ENCODE results near the gene KCNAB2. TPM values are rescaled to one million over a fixed set of nuclear protein-coding genes. Genes with fewer than 3 reads are reported as not detected.
A peak's percentile ranks its signal among the peaks of the same experiment; 100 is the strongest.

Gene KCNAB2
- polyA plus RNA-seq, 3 donors = 11.5 to 178 (median 22.7) TPM

DNA sequence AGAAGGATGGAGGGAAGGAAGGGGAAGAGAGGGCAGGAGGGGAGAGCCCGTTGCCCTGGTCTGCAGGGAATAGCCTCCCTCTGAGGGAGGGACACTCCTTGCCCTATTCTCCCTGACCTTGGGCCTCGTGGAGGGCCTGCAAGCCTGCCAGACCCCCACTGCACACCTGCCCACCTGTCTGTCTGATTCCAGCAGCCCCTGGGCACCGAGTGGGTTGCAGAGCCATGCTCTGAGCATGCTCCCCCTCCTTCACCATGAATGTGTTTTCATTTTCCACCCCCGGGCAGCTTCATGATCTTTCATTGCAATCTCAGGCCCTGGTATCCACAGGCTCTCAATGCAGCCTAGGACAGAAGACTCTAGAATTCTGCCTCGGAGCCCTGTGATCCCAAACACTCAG lies 48.4 kb upstream of the KCNAB2 start:
- intact Hi-C loops (cut with micrococcal nuclease) = loop anchor here in 1 of 2 donors (10.0 kb wide), 1 partner anchor 397 kb away; the partner anchor contains the start of gene ACOT7
- H3K4me2 ChIP-seq (replicated peaks; ENCODE audit: extremely low read depth, low read length, poor library complexity, severe bottlenecking) = no peak overlapping the region
- peaks cover 0 to 2% (median 0%) of the 10 kb centered on the region in 7 donors for H3K9me3 Mint-ChIP-seq
- peaks cover 24 to 28% of the 10 kb centered on the region in 2 donors for H3K4me1 ChIP-seq (ENCODE audit: control insufficient read depth in 1 of 2, insufficient read depth in 2 of 2, low read length in 2 of 2)
- H3K36me3 ChIP-seq (replicated peaks in 1 of 2; ENCODE audit: control insufficient read depth in 1 of 2, insufficient read depth in 2 of 2, low read length in 2 of 2) = peaks cover 14 to 40% of the 10 kb centered on the region in 2 donors
- DNase-seq = no peak
- TF ChIP-seq, protein P1, sequence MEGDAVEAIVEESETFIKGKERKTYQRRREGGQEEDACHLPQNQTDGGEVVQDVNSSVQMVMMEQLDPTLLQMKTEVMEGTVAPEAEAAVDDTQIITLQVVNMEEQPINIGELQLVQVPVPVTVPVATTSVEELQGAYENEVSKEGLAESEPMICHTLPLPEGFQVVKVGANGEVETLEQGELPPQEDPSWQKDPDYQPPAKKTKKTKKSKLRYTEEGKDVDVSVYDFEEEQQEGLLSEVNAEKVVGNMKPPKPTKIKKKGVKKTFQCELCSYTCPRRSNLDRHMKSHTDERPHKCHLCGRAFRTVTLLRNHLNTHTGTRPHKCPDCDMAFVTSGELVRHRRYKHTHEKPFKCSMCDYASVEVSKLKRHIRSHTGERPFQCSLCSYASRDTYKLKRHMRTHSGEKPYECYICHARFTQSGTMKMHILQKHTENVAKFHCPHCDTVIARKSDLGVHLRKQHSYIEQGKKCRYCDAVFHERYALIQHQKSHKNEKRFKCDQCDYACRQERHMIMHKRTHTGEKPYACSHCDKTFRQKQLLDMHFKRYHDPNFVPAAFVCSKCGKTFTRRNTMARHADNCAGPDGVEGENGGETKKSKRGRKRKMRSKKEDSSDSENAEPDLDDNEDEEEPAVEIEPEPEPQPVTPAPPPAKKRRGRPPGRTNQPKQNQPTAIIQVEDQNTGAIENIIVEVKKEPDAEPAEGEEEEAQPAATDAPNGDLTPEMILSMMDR (IDR thresholded peaks at IDR 0.05) = no peak
- H3K27ac ChIP-seq (ENCODE audit: low read depth in 1 of 2, low read length in 2 of 2) = no peak overlapping the region
- H4K20me1 ChIP-seq (ENCODE audit: insufficient read depth, low read length) = peaks cover 94% of the 10 kb centered on the region
- peaks cover 1 to 6% (median 1%) of the 10 kb centered on the region in 3 donors for H3K27me3 Mint-ChIP-seq (ENCODE audit: low read depth in 3 of 3)
- H3K27me3 ChIP-seq (ENCODE audit: control insufficient read depth in 2 of 2, insufficient read depth in 2 of 2, low read length in 2 of 2) = no peaks in the 10 kb centered on the region
- no peaks in the 10 kb centered on the region for H3K9me3 ChIP-seq (replicated peaks in 1 of 2; ENCODE audit: control insufficient read depth in 1 of 2, insufficient read depth in 1 of 2, low read length in 2 of 2)
- H3K36me3 Mint-ChIP-seq = peaks cover 17 to 50% of the 10 kb centered on the region in 2 donors
- no peak overlapping the region for H2AFZ ChIP-seq (ENCODE audit: insufficient read depth, low read depth, low read length, poor library complexity, severe bottlenecking)
- no peak overlapping the region for H3K4me3 ChIP-seq (replicated peaks in 1 of 3; ENCODE audit: low read depth in 2 of 3, low read length in 3 of 3)
- H3K4me3 Mint-ChIP-seq = no peak overlapping the region
- WGBS (ENCODE audit: insufficient coverage) = 93% methylated on average over 3 of the region's 5 CpGs
- H3K9ac ChIP-seq (ENCODE audit: insufficient read depth, low read length, poor library complexity, severe bottlenecking) = no peak overlapping the region
- peaks cover 40% of the 10 kb centered on the region for H3K79me2 ChIP-seq (ENCODE audit: insufficient read depth, low read length)
- H3K27ac Mint-ChIP-seq = no peak overlapping the region
- H3K4me1 Mint-ChIP-seq = peaks cover 26% of the 10 kb centered on the region

DNA sequence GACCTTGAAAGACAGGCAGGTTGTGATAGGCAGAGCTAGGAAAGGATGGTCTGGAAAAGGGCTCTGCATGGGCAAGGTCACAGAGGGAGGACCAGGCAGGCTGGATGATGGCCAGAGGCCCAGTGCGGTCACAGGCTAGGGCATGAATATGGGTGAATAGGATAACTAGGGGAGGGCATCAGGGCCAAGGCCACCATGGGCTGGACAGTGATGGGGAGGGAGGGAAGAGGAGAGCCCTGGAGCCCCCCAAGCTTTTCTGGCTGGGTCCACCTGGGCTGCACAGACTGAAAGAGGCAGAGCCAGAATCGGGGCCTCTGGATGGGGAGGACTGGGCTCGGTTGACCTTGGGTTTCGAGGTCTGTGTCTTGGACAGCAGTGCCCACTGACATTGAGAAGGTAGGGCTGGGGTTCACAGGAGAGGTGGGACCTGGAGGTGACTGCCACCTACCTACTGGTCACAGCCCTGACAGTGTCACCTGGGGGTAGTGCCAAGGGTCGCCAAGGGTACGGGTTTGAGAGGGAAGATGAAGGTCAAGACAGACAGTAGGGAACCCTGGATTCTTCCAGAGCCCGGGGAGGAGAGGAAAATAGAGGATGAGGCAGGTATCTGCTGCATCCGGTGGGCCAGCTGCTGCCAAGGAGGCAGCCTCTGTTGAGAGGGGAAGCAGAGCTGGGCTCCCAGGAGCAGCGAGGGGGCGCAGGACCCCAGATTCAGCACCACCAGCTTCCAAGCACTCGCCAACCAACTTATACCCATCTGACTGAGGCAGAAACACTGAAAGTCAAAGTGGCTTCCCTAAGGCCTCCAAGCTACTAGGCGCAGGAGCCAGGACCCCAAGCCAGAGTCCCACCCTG lies 47.4 kb upstream of the KCNAB2 start:
- Histone ChIP-seq H3K4me1 (ENCODE audit: control insufficient read depth in 1 of 2, insufficient read depth in 2 of 2, low read length in 2 of 2) (peaks cover 22 to 23% of the 10 kb centered on the region in 2 donors), H4K20me1 (ENCODE audit: insufficient read depth, low read length) (peaks cover 99% of the 10 kb centered on the region), H2AFZ (ENCODE audit: insufficient read depth, low read depth, low read length, poor library complexity, severe bottlenecking) (no peak overlapping the region), H3K4me2 (replicated peaks; ENCODE audit: extremely low read depth, low read length, poor library complexity, severe bottlenecking) (no peak overlapping the region), H3K27ac (ENCODE audit: low read depth in 1 of 2, low read length in 2 of 2) (no peak overlapping the region), H3K36me3 (replicated peaks in 1 of 2; ENCODE audit: control insufficient read depth in 1 of 2, insufficient read depth in 2 of 2, low read length in 2 of 2) (peaks cover 14 to 44% of the 10 kb centered on the region in 2 donors), H3K4me3 (replicated peaks in 1 of 3; ENCODE audit: low read depth in 2 of 3, low read length in 3 of 3) (no peak overlapping the region), H3K9ac (ENCODE audit: insufficient read depth, low read length, poor library complexity, severe bottlenecking) (no peak overlapping the region), H3K79me2 (ENCODE audit: insufficient read depth, low read length) (peaks cover 37% of the 10 kb centered on the region), H3K27me3 (ENCODE audit: control insufficient read depth in 2 of 2, insufficient read depth in 2 of 2, low read length in 2 of 2) (no peaks in the 10 kb centered on the region), H3K9me3 (replicated peaks in 1 of 2; ENCODE audit: control insufficient read depth in 1 of 2, insufficient read depth in 1 of 2, low read length in 2 of 2) (no peaks in the 10 kb centered on the region)
- H3K4me3 Mint-ChIP-seq = no peak overlapping the region
- H3K27ac Mint-ChIP-seq = peak overlapping the region in 3 of 7 donors; percentile 36 to 82 (median 64)
- no peak for DNase-seq
- H3K27me3 Mint-ChIP-seq (ENCODE audit: low read depth in 3 of 3) = peaks cover 0 to 6% (median 1%) of the 10 kb centered on the region in 3 donors
- intact Hi-C loops (cut with micrococcal nuclease) = loop anchor here in 1 of 2 donors (10.0 kb wide), 1 partner anchor 397 kb away; the partner anchor contains the start of gene ACOT7
- WGBS (ENCODE audit: insufficient coverage) = 98% methylated on average over 8 of the region's 12 CpGs
- peaks cover 20 to 56% of the 10 kb centered on the region in 2 donors for H3K36me3 Mint-ChIP-seq
- no peaks in the 10 kb centered on the region for H3K9me3 Mint-ChIP-seq
- TF ChIP-seq, protein P1 (IDR thresholded peaks at IDR 0.05) = no peak
- peaks cover 22% of the 10 kb centered on the region for H3K4me1 Mint-ChIP-seq
